GM12872 (cell line): ENCODE measurements around the gene MAP3K20.

Experiments
- CTCF ChIP-seq: IDR thresholded peaks from 3 replicates; pipeline ENCODE4 v1.5.1; 2011; ENCODE audit warnings: low read depth, mild to moderate bottlenecking, low read length, moderate library complexity; ENCODE audit not compliant: insufficient read depth

MAP3K20 gene

DNA sequence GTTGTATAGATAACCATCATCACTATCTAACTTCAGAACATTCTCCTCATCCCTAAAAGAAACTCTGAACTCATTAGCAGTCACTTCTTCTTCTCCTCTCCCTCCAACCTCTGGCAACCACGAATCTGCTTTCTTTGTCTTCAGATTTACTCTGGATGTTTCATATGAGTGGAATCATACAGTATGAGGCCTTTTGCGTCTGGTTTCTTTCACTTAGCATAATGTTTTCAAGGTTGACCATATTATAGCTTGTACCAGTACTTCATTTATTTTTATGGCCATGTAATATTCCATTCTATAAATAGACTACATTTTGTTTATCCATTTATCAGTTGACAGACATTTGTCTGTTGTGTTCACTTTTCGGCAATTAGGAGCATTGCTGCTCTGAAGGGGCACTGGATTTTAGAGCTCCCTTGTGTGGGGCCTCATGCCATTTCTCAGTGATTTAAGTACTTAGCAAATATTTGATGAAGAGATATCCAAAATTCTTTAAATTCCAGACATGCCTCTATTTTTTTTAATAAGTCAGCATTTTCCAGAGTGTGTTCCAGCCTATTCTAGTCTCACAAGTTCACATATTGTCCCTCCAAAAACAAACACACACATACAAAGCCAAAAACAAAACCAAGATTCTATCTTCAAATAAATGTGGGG, 22.5 kb upstream of the MAP3K20 start:
- no peak for TF ChIP-seq CTCF

- TF ChIP-seq CTCF: no peak
Observed at GRCh38 chr2:173054466-173054865, 21.2 kb upstream of the MAP3K20 start.

- TF ChIP-seq CTCF: no peak
Observed at GRCh38 chr2:173056705-173057364, 18.8 kb upstream of the MAP3K20 start.

DNA sequence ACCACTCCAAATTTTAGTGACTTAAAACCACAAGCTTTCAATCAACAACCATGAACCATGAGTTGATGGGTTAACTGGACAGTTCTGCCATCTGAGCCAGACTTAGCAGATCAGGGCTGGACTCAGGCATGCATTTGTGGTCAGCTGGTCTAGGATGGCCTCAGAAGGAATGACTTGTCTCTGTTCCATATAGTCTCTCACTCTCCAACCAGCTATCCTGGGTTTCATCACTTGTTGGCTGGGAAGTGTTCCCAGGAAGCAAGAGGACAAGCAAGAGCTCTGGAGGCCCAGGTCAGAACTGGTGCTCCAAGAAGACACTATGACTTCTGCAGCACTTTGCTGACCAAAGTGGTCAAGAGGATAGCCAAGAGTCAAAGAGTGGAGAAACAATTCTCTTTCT, 17.5 kb upstream of the MAP3K20 start:
- no peak for TF ChIP-seq CTCF

GRCh38 chr2:173058673-173059072, 17.0 kb upstream of the MAP3K20 start:
- no peak for TF ChIP-seq CTCF

- no peak for TF ChIP-seq CTCF
Observed at GRCh38 chr2:173059292-173059691, 16.4 kb upstream of the MAP3K20 start.

- no peak for TF ChIP-seq CTCF
Observed at GRCh38 chr2:173059971-173060461, 15.6 kb upstream of the MAP3K20 start.
